Mesendoderm (in vitro differentiated cells): ENCODE measurements around the gene MRPS12.
A peak's percentile ranks its signal among the peaks of the same experiment; 100 is the strongest.

ENCODE experiments used
- DNase-seq: peaks from one replicate; pipeline ENCODE4 v3.0.0; 2013
- H2AK5ac ChIP-seq: 2 replicates; pipeline ENCODE4 v1.6.1; 2013; ENCODE audit warnings: low read length, inconsistent platforms
- H2BK120ac ChIP-seq: 2 replicates; pipeline ENCODE4 v1.6.1; 2013; ENCODE audit warnings: low read depth, mild to moderate bottlenecking, low read length, moderate library complexity, mixed read lengths
- H2BK15ac ChIP-seq: replicated peaks from 2 replicates; pipeline ENCODE4 v1.6.1; 2013; ENCODE audit warnings: low read depth, mild to moderate bottlenecking, moderate library complexity
- H2BK5ac ChIP-seq: 2 replicates; pipeline ENCODE4 v1.6.1; 2013; ENCODE audit warnings: low read length, inconsistent platforms
- H3K18ac ChIP-seq: 2 replicates; pipeline ENCODE4 v1.6.1; 2013; ENCODE audit warnings: mild to moderate bottlenecking, low read length, mixed read lengths
- H3K23ac ChIP-seq: one replicate; pipeline ENCODE4 v1.6.1; 2013; ENCODE audit warnings: low read length
- H3K27ac ChIP-seq: 2 replicates; pipeline ENCODE4 v1.5.1; 2013; ENCODE audit warnings: low read depth, mild to moderate bottlenecking, inconsistent platforms, low read length, moderate library complexity
- H3K27me3 ChIP-seq: 2 replicates; pipeline ENCODE4 v1.6.1; 2013; ENCODE audit warnings: low read length, control low read depth, mild to moderate bottlenecking, inconsistent platforms; ENCODE audit not compliant: insufficient read depth, poor library complexity
- H3K36me3 ChIP-seq: 2 replicates; pipeline ENCODE4 v1.6.1; 2013; ENCODE audit warnings: low read length, inconsistent platforms; ENCODE audit not compliant: control insufficient read depth, insufficient read depth
- H3K4ac ChIP-seq: one replicate; pipeline ENCODE4 v1.6.1; 2013; ENCODE audit warnings: low read depth, mild to moderate bottlenecking, low read length, moderate library complexity
- H3K4me1 ChIP-seq: 2 replicates; pipeline ENCODE4 v1.6.1; 2013; ENCODE audit warnings: low read depth, low read length, inconsistent platforms; ENCODE audit not compliant: control insufficient read depth
- H3K4me2 ChIP-seq: 2 replicates; pipeline ENCODE4 v1.6.1; 2013; ENCODE audit warnings: low read length
- H3K4me3 ChIP-seq: 2 replicates; pipeline ENCODE4 v1.5.1; 2013; ENCODE audit warnings: mild to moderate bottlenecking, low read length
- H3K56ac ChIP-seq: one replicate; pipeline ENCODE4 v1.6.1; 2013; ENCODE audit warnings: low read length
- H3K79me1 ChIP-seq: 2 replicates; pipeline ENCODE4 v1.6.1; 2013; ENCODE audit warnings: low read length, inconsistent platforms
- H3K79me2 ChIP-seq: 2 replicates; pipeline ENCODE4 v1.6.1; 2013; ENCODE audit warnings: mild to moderate bottlenecking, low read length; ENCODE audit not compliant: control insufficient read depth, insufficient read depth
- H3K9ac ChIP-seq: 2 replicates; pipeline ENCODE4 v1.6.1; 2013; ENCODE audit warnings: low read length, inconsistent platforms
- H4K5ac ChIP-seq: one replicate; pipeline ENCODE4 v1.6.1; 2013; ENCODE audit warnings: low read length
- H4K8ac ChIP-seq: one replicate; pipeline ENCODE4 v1.6.1; 2013; ENCODE audit warnings: low read depth, mild to moderate bottlenecking, control low read depth, low read length, moderate library complexity
- WGBS: extraction: QIAGEN DNeasy Blood & Tissue Kit; methylation state at CpG from one replicate; pipeline ENCODE4 v1.1.7; 2013; ENCODE audit warnings: low lambda C conversion rate, missing lambda C conversion rate; ENCODE audit not compliant: insufficient coverage; ENCODE audit errors: extremely low coverage; 5-methylcytosine and 5-hydroxymethylcytosine counted together

MRPS12 gene

GRCh38 chr19:38945562-38946228, 15.0 kb downstream of the MRPS12 start:
- H3K4me2 ChIP-seq = no peak overlapping the region
- WGBS = no CpG with 5 or more reads among the region's 3 CpGs
- peaks cover 1% of the 10 kb centered on the region for H3K36me3 ChIP-seq
- no peak overlapping the region for H3K56ac ChIP-seq
- H3K23ac ChIP-seq = no peak overlapping the region
- no peaks in the 10 kb centered on the region for H3K27me3 ChIP-seq
- no peak overlapping the region for H3K4me3 ChIP-seq
- H4K8ac ChIP-seq = no peak overlapping the region
- no peak overlapping the region for H3K4ac ChIP-seq
- H2BK15ac ChIP-seq = no peak overlapping the region
- no peak overlapping the region for H4K5ac ChIP-seq
- H3K27ac ChIP-seq = no peak overlapping the region
- H3K79me1 ChIP-seq = no peaks in the 10 kb centered on the region
- no peak overlapping the region for H2BK120ac ChIP-seq
- H2BK5ac ChIP-seq = no peak overlapping the region
- H3K9ac ChIP-seq = no peak overlapping the region
- H3K79me2 ChIP-seq = no peaks in the 10 kb centered on the region
- H3K4me1 ChIP-seq = no peaks in the 10 kb centered on the region
- H3K18ac ChIP-seq = no peak overlapping the region
- no peak overlapping the region for H2AK5ac ChIP-seq
- DNase-seq = no peak

- no peaks in the 10 kb centered on the region for H3K79me1 ChIP-seq
- H2BK15ac ChIP-seq = no peak overlapping the region
- H3K79me2 ChIP-seq = no peaks in the 10 kb centered on the region
- no peaks in the 10 kb centered on the region for H3K27me3 ChIP-seq
- peaks cover 1% of the 10 kb centered on the region for H3K36me3 ChIP-seq
- no peak overlapping the region for H2BK5ac ChIP-seq
- no peak for DNase-seq
- no peak overlapping the region for H3K27ac ChIP-seq
- no peak overlapping the region for H2BK120ac ChIP-seq
- no peak overlapping the region for H3K4ac ChIP-seq
- H3K4me2 ChIP-seq = no peak overlapping the region
- H3K9ac ChIP-seq = no peak overlapping the region
- H3K23ac ChIP-seq = no peak overlapping the region
- H2AK5ac ChIP-seq = no peak overlapping the region
- no peak overlapping the region for H3K4me3 ChIP-seq
- no peak overlapping the region for H4K5ac ChIP-seq
- no peak overlapping the region for H3K18ac ChIP-seq
- no CpG with 5 or more reads among the region's 11 CpGs for WGBS
- H3K56ac ChIP-seq = no peak overlapping the region
- no peak overlapping the region for H4K8ac ChIP-seq
- H3K4me1 ChIP-seq = no peaks in the 10 kb centered on the region
These were observed 15.7 kb downstream of the MRPS12 start for GRCh38 chr19:38946229-38947010.

DNA sequence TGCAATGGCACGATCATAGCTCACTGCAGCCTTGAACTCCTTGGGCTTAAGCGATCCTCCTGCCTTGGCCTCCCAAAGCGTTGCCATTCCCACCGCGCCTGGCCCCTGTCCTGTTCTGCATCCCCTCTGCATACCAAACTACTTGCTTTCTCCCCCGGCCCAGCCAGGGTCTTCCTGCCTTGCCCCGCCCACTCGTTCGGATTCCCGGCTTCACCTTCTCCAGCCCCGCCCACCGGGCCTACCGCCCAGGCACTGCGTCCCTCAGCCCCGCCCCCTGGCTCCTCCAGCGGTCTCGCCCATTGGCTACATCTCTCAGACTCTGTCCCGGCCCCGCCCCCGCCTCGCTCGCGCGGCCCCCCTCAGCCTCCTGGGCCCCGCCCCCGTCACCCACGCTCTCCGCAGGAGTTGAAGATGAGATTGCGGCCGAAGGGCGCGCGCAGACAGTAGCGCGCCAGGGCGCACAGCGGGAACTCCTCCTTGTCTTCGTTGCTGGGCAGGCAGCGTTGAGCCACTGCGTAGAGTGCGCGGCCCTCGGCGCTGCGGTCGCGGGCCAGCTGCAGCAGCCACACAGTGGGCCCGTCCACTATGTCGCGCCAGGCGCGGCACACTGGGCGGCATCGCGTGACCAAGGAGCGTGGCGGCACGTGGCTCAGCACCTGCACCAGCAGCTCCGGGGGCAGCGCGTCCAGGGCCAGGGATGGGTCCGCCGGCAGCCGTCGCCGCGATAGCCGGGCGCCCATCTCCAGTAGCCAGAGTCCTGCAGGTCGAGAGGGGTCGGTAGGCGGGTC, 19.0 kb downstream of the MRPS12 start:
- H3K4me2 ChIP-seq = peak overlapping the region; percentile 59
- peaks cover 2% of the 10 kb centered on the region for H3K4me1 ChIP-seq
- no peaks in the 10 kb centered on the region for H3K27me3 ChIP-seq
- H3K18ac ChIP-seq = no peak overlapping the region
- H2BK15ac ChIP-seq = no peak overlapping the region
- H3K9ac ChIP-seq = peak overlapping the region; percentile 61
- no CpG with 5 or more reads among the region's 72 CpGs for WGBS
- H3K56ac ChIP-seq = peak overlapping the region; percentile 77
- no peak overlapping the region for H4K5ac ChIP-seq
- H2BK5ac ChIP-seq = no peak overlapping the region
- no peak overlapping the region for H2AK5ac ChIP-seq
- H3K27ac ChIP-seq = no peak overlapping the region
- no peaks in the 10 kb centered on the region for H3K79me2 ChIP-seq
- no peak overlapping the region for H4K8ac ChIP-seq
- no peak overlapping the region for H3K23ac ChIP-seq
- no peak overlapping the region for H2BK120ac ChIP-seq
- H3K36me3 ChIP-seq = no peaks in the 10 kb centered on the region
- H3K79me1 ChIP-seq = no peaks in the 10 kb centered on the region
- H3K4me3 ChIP-seq = peak overlapping the region; percentile 39
- no peak overlapping the region for H3K4ac ChIP-seq
- DNase-seq = peak; percentile 93

- H3K79me2 ChIP-seq = no peaks in the 10 kb centered on the region
- no peaks in the 10 kb centered on the region for H3K36me3 ChIP-seq
- no peak overlapping the region for H2AK5ac ChIP-seq
- no peak overlapping the region for H2BK120ac ChIP-seq
- no peak overlapping the region for H4K8ac ChIP-seq
- no peak overlapping the region for H3K9ac ChIP-seq
- no peak overlapping the region for H3K4me2 ChIP-seq
- H3K56ac ChIP-seq = no peak overlapping the region
- peaks cover 2% of the 10 kb centered on the region for H3K4me1 ChIP-seq
- DNase-seq = no peak
- no peak overlapping the region for H3K18ac ChIP-seq
- no peak overlapping the region for H3K27ac ChIP-seq
- H3K27me3 ChIP-seq = no peaks in the 10 kb centered on the region
- no peak overlapping the region for H3K23ac ChIP-seq
- no peak overlapping the region for H3K4ac ChIP-seq
- WGBS = no CpG with 5 or more reads among the region's 3 CpGs
- no peak overlapping the region for H3K4me3 ChIP-seq
- H2BK15ac ChIP-seq = no peak overlapping the region
- no peaks in the 10 kb centered on the region for H3K79me1 ChIP-seq
- H4K5ac ChIP-seq = no peak overlapping the region
- no peak overlapping the region for H2BK5ac ChIP-seq
These were observed 20.4 kb downstream of the MRPS12 start for GRCh38 chr19:38951187-38951586.

- Histone ChIP-seq H3K4me3 (no peak overlapping the region), H3K27ac (no peak overlapping the region), H3K4me1 (peaks cover 2% of the 10 kb centered on the region), H2BK5ac (no peak overlapping the region), H3K23ac (no peak overlapping the region), H2BK120ac (no peak overlapping the region), H4K8ac (no peak overlapping the region), H3K27me3 (no peaks in the 10 kb centered on the region), H3K9ac (no peak overlapping the region), H3K18ac (no peak overlapping the region), H3K79me2 (no peaks in the 10 kb centered on the region), H3K79me1 (no peaks in the 10 kb centered on the region), H2BK15ac (no peak overlapping the region), H3K56ac (no peak overlapping the region), H3K4me2 (no peak overlapping the region), H3K4ac (no peak overlapping the region), H4K5ac (no peak overlapping the region), H3K36me3 (no peaks in the 10 kb centered on the region), H2AK5ac (no peak overlapping the region)
- no CpG with 5 or more reads among the region's 13 CpGs for WGBS
- DNase-seq = peak; percentile 74
These were observed 21.8 kb downstream of the MRPS12 start for GRCh38 chr19:38952395-38953165.
